ENCODE data around the gene EGR4.
"Not testable (repeated sequence)": the region's sequence is repeated elsewhere in the genome, so short reads cannot be mapped to it uniquely, and the experiment has no call there.

EGR4 gene

DNA sequence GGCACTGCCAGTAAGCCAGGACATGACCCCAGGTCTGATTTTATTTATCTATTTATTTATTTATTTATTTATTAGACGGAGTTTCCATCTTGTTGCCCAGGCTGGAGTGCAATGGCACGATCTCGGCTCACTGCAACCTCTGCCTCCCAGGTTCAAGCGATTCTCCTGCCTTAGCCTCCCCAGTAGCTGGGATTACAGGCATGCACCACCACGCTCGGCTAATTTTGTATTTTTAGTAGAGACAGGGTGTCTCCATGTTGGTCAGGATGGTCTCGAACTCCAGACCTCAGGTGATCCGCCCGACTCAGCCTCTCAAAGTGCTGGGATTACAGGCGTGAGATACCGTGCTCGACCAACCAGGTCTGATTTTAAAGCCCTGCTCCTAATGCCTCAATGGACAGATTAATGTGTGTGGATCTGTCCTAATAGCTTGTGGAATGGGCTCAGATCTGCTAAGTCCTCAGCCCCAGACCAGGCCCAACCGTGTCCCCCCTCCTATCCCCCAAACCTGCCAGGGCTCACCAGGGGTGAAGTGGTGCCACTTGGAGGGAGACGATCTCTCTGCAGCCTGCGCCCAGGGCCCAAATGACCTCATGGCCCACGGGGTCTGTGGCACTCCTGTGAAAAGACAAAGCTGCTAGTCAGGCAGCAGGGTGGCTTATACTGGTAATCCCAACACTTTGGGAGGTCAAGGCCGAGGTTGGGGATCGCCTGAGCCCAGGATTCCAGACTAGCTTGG, 30.5 kb downstream of the EGR4 start:
- not testable (repeated sequence) for DNase-seq

DNA sequence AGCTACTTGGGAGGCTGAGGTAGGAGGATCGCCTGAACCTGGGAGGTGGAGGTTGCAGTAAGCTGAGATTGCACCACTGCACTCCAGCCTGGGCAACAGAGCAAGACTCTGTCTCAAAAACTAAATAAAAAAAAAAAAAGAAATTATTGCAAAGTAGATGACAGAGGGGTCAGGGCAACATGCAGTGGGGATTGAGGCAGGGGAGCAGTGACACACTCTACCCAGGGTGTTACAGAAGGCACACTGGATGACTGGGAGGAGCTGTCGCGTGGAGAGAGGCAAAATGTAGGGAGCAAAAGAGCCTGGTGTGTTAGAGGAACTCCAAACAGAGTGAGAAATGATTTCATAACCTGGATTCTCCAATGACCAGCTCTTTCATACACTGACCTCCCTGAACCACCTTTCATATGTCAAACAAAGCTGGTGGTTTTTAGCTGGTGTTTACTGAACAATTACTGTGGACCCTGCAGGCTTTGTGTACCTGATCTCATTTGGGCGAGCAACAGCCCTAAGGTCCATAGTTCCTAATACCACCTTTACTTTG, 31.2 kb downstream of the EGR4 start:
- DNase-seq: no peak

DNA sequence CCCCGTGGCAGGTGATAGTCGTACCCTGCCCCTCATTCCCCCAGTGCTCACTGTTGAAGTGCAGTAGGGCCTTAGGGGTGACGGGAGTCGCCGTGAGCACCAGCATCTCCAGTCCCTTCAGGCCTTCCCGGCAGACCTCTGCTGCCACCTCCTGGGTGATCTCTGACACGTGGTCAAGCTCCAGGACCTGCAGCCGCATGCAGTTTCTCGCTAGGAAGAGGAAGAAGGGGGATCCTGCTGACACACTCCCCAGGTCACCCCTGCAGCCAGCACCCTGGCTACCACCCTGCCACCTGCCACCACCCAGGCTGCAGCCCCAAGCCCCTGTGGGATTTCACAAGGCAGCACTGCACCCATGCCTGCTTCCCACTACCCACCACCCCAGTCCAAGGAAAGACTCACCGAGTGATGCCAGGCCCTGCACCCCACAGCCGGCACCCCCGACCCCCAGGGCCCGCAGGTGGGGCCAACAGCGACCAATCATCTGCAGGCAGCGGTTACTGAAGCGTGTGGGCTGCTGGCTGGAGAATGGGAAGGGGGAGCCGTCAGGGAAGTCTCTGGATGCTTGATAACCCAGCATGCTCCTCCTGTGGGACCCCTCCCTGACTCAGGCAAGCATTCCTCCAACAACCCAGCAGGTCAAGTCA, 32.9 kb downstream of the EGR4 start:
- DNase-seq: no peak

DNA sequence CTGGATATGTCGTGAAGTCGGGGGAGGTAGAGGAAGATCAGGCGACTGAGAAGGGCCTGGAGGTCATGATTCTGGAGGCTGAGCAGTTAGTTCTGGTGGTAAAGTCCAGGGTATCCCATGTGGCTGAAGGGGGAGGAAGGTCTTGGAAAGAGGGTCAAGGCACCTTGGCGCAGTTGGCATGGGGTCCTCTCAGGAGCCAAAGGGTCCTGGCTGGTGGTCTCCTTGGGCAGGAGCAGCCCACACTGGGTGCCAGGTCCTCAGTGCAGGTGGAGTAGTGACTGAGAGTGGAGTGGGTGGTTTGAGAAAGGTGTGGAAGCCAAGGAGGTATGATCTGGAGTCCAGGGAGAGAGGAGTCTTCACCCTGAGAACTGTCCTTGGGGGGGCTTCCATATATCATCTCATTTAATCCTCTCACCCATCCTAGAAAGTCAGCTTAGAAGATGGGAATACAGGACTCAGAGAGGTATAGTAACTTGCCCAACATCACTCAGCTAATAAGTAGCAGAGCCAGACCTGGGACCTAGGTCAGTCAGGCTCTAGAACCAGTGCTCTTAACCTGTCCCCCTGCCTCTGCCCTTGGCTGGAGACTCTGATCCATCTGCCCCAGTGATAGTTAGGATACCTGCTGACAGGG, 33.5 kb downstream of the EGR4 start:
- no peak for DNase-seq

DNA sequence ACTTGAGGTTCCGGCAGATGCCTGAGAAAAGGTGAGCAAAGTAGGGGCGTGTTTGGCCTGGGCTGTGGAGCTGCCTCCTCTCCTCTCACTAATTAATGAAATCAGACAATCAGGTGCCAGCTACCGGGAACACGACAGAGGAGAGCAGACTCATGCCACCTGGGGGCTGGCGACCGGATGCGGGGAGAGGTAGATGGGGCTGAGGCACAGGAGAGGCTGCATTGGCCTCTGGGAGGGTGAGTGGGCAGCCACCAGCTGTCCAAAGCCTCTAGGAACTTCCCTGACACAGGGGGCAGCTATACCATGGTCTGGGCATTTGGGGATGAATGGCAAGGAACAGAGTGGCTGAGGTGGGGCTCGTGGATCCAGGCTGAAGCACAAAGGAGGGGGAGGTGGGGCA, 34.1 kb downstream of the EGR4 start:
- no peak for DNase-seq

DNA sequence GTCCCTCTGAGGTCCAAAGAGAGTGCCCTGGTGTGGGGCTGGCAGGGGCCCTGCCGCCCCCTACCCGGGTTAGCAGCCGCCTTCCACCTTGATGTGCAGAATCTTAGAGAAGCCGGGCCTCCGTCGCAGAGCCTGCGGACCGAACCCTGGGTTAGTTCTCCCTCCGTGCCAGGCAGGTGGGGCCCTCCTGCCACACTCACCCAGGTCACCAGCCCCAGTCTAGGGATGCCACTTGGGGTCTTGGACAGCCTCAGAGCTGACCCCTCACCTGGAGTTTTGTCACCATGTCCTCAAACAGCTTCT, 34.5 kb downstream of the EGR4 start:
- DNase-seq: no peak

DNA sequence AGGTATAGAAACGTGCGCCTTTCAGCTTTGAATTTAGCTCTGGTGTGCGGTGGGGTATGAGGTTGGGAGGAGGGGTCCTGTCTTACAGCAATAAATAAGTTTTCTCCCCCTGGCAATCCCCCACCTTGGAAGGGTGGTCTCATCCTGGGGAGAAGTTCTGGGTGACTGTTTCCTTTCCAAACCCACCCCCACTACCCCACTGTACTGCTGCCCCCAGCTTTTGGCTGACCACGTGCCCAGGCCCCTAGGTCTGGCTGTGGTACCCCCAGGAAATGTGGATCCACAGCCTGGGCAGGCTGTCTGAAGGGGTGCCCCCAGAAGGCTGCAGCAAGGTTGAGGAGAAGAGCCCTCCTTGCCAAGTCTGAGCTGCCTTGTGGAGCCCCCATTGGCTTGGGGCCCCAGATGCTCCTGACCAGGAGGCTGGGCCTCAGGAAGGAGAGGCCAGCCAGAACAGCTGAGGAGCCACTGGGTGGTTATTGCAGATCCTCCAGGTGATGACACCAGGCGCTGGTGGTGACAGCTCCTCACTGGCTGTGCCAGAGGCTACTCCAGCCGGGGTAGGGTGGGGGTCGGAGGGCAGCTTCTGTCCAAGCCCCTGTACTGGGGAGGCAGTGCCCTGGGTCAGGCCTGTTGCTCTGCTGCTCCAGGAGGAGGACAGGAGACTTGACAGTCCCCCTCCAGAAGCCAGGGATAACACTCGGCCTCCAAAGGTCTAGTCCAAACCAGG, 35.0 kb downstream of the EGR4 start:
- DNase-seq: no peak

DNA sequence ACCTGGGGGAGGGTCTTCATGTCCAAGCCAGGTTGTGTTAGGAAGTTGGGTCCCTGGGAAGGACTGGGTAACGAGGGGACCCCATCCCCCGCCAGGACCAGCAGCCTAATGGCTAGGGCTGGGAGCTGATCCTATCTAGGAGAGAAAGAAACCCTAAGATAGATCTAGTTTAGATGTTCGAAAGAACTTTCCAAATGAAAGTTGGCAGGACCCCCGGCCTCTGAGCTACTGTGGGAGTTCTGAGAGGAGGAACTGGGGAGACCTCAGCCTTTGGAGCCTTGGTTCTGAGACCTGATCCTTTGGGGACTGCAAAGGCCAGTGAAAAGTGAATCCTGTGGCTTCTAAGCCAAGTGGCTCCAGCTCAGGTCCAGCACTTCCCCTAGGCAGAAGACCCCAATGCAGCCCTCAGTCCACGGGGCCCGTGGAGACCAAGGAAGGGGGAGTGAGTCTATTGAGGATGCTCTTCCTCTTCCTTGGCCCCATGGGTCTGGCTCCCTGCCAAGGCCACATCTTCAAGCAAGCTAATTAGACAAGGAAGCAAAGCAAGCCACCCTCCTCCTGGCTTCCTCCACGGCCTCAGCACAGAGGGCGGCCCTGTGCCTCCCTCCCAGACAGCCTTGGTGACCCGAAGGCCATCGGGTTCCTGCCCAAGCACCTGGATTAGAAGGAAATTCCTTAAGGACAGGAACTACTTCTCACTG, 35.8 kb downstream of the EGR4 start:
- no peak for DNase-seq

DNA sequence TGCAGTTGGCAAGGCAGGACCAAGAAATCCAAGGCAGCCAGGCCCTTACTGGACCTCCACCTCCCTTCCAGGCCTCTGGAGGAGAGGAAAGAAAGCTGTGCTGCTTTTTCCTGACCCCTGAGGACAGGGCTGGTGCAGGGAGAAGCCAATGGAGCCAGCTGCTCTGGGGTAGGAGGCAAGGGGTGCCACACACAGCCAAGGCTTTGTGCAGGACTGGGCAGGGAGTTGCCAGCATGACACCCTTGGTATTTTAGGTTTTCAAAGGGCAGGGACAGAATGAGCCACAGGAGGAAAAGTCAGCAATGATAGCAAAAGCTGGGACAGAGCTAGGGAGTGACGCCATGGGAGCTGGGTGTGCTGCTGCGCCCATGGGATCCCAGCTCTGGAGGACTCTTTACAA, 36.3 kb downstream of the EGR4 start:
- no peak for DNase-seq

DNA sequence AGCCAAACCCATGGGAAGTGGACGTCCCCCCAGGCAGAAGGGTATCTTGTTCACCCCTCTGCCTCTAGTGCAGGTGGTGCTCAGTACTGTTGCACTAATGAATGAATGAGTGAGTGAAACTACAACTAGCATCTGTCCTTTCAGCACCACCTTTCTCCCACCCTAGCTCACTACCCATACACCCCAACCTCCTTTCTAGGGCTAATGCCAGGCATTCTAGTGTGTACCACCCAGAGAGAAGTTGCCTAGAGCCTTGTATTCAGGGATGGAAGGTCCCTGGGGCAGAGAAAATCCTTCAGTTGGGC, 36.8 kb downstream of the EGR4 start:
- DNase-seq: no peak

DNA sequence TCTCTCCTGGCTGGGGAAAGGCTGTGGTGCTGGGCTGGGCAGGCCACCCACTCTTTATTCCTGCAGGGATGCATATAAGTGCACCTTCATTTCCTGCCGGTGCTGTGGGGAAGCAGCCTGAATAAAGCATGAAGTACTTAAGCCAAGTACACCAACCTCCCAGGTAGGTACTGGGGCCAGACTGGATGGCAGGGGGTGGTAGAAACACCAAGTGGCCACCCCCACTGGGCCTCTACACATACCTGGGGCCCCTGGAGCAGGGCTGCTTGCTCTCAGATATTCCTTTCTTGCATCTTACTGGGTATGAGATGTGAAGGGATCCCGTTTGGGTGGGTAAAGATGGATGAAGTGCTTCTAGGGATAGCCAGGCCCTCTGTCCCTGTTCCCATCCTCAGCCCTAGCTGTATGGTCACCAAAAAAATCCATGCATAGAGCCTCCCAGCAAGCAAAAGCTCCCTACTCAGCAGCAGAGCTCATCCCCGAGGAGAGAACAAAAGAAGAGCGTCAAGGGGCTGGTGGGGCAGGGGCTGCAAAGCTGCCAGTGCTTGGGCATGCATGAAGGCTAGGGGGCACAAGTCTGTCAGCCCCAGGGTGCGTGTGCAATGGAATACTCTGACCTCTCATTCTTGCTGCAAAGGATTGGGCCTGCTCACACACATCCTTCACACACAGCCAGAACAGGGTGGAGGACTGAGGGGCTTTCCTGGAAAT, 37.3 kb downstream of the EGR4 start:
- DNase-seq: no peak

DNA sequence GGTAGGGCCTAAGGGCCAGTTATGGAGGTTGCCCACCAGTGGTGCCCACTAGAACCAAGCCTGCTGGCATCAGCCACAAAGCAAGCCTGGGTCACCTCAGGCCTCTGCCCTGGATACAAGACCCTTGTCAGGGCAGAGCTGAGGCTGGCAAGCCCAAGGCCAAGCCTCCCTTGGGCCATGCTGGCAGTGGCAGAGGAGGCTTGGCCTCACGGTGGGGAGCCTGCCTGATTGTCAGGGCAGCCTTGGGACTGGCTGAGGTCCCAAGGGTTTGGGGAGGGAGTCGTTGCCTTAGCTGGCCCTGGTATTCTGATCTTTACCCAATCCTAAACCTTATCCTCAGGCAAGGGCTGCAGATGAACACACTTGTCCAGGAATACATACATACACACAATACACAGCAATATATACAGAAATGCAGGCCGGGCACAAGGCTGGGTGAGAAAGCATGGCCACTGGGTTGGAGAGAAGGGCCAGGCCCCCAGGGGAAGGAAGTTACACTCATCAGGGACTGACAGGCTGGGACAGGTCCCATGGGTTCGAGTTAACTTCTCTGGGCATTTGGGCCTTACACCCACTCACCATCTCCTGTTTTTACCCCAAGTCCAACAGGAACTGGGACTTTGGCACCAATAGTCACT, 38.2 kb downstream of the EGR4 start:
- no peak for DNase-seq

DNA sequence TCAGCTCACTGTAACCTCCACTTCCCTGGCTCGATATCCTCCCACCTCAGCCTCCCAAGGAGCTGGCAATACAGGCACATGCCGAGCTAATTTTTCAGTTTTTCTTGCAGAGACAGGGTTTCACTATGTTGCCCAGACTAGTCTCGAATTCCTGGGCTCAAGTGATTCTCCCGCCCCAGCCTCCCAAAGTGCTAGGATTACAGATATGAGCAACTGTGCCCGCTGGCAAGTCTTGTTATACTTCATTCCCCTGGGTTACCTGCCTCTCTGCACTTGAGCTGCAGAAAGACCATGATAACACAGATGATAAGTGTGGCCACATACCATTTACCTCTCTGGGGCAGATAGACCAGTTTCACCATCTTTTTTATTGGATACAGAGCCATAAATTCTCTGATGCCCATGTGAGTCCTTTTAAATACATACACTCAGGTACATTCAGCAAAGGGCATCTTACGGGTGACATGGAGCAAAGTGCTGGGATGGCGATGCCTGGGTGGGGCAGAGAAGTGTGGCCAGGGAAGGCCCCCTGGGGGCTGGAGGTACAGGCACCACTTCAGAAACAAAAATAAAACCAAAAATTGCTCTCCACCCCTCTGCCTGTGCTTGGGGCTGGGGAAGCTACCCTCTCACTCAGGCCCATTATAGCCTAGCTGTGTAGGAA, 38.9 kb downstream of the EGR4 start:
- no peak for DNase-seq

DNA sequence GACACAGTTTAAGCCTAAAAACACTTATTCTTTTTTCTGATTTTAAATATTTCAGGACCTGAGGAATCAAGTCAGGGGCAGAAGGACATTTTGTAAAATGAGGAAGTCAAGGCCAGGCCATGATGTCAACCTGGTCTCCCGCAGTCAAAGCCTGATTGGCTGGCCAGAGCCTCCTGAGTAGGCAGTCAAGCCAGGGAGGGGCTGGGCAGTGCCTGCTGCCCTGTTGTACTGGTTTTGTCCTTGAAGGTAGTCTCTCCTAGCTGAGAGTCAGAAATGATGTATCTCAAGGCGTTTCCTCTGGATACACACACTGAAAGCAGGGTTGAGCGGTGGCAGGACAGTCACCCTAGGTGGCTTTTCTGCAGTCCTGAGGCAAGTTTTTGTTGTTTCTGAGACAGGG, 39.4 kb downstream of the EGR4 start:
- no peak for DNase-seq

DNA sequence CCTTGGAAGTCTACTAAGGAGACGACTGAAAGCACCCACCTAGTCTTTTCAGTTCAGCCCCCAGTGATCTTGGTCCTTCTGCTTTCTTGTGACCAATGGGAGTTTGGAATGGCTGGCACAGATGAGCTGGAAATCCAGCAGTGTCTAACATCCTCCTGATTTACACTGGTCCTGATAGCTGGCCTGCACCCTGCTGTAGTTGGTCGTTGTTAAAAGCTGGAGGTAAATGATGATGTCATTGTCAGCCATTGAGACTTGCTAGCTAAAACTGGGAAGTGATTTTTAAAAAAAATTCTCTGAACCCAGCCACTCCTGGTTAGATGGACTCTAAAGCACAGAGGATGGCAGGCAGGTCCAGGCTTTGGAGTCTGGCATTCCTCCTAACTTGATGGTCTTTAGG, 39.9 kb downstream of the EGR4 start:
- no peak for DNase-seq

DNA sequence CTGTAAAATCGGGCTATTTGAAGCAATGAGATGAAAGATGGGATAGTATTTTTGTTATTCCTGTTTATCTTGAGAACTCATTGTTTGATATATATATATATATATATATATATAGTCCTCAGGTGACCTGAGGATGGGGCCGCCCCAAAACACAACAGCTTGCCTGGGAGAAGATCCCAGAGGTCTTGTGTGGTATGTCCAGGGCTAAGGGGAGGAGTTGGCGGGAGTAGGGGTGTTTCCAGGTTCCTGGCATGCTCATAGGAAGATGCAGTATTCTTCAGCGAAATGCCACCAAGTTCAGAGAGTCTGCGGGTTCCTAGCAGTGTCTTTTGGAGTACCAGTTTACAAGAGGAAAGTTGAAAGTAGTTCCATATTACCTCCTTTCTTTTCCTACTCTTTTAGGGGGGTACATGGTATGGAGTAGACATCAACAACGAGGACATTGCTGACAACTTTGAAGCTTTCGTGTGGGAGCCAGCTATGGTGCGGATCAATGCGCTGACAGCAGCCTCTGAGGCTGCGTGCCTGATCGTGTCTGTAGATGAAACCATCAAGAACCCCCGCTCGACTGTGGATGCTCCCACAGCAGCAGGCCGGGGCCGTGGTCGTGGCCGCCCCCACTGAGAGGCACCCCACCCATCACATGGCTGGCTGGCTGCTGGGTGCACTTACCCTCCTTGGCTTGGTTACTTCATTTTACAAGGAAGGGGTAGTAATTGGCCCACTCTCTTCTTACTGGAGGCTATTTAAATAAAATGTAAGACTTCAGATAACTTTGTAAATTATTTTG, 40.9 kb downstream of the EGR4 start:
- DNase-seq: no peak

DNA sequence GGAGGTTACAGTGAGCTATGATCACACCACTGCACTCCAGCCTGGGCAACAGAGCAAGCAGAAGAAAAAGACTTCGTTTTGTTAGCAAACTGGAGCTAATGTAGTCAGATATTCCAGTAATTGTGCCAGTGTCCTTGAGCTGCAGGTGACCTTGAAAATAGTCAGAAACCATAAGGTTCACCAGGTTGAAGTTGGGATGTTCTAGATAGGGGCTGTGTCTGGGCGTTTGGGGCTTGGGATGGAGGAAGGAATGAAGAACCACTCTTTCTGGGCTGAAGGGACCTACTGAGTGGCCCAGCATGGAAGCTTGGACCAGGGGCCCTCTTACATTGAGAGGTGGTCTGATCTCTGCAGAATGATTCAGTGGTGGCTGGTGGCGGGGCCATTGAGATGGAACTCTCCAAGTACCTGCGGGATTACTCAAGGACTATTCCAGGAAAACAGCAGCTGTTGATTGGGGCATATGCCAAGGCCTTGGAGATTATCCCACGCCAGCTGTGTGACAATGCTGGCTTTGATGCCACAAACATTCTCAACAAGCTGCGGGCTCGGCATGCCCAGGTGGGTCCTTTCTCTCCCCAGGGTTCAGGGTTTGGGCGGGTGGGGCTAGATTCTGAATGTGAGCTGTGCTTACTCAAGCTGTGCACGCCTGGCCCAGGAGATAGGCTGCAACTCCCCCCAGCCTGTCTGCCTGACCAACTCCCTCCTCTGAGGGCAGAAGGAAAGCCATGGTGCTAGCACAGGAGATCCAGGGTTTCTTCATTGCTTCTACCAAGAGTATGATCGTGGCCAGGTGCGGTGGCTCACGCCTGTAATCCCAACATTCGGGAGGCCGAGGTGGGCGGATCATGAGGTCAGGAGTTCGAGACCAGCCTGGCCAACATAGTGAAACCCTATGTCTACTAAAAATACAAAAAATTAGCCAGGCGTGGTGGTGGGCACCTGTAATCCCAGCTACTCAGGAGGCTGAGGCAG, 42.2 kb downstream of the EGR4 start:
- no peak for DNase-seq

DNA sequence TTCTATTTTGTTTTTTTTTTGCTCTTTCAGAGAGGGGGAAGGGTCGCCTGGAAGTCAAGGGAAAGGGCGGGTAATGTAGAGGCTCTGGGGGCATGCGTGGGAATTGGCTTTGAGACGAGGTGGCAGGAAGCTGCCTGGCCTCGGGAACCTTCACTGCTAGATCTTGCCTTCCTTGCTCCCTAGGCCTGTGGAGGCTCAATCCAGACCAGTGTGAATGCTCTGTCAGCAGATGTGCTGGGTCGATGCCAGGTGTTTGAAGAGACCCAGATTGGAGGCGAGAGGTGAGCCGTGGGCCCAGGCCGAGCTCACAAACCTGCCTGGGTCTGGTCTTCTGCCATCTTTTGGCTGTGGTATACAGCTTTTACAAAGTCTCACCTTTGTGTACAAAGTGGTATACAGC, 43.7 kb downstream of the EGR4 start:
- DNase-seq: no peak

DNA sequence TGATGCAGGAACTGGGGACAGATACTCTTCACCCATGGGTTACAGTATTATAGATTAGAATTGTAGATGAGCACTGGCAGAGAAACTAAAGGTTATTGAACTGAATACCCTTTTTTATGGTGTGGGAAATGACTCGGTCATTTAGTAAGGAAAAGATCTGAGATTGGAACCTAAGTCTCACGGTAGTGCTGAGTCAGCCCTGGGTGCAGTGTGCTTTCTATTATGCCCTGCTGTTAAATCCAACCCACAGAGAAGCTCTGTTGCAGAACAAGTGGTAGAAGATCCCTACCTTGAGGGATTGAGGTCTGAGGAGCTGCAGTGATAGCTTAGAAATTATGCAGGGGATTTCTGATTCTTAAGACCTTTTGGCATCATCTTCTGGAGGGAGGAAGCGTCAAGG, 46.5 kb downstream of the EGR4 start:
- DNase-seq: no peak

Data from amniotic stem cell (primary cell).